Subcutaneous adipose tissue (tissue), 4 donors: Measurements from ENCODE around the gene KDM4C. TPM values are rescaled to one million over a fixed set of nuclear protein-coding genes. Genes with fewer than 3 reads are reported as not detected.

Experiments
- CTCF ChIP-seq: fragments of 450-650 bp; IDR thresholded peaks from one replicate; pipeline ENCODE4 v1.5.1; 2016; ENCODE audit warnings: low read depth, mild to moderate bottlenecking, control low read depth, antibody characterized with exemption, moderate library complexity
- total RNA-seq, 4 donors: library from RNA; depleted of rRNA; stranded (reverse); fragments of >200 nt; gene quantifications; one replicate each; pipeline ENCODE4 v1.1.0, GENCODE V29; 2016

KDM4C gene
- total RNA-seq, 4 donors from 2014 or later = 31.6 to 37.2 (median 34.0) TPM

DNA sequence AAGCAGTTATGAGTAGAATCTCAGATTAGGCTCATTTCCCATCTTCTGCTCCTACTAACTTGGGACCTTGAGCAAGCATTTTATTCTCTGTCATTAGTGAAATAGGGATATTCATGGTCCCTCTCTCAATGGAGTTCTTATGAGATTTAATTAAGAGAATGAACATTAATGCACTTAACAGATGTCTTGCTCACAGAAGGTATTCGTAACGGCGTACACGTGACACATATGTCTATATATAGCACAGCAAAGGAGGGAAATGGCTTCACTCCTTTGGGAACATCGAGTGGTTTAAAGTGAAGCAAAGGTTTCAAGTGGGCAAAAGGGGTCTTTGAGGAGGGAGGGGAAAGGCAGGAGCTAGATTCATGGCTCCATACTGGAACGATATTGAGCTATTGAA lies 24.6 kb downstream of the KDM4C start:
- no peak for TF ChIP-seq CTCF

GRCh38 chr9:6782981-6783380 lies 25.2 kb downstream of the KDM4C start:
- TF ChIP-seq CTCF = no peak

GRCh38 chr9:6783753-6784152 lies 26.0 kb downstream of the KDM4C start:
- TF ChIP-seq CTCF = no peak

DNA sequence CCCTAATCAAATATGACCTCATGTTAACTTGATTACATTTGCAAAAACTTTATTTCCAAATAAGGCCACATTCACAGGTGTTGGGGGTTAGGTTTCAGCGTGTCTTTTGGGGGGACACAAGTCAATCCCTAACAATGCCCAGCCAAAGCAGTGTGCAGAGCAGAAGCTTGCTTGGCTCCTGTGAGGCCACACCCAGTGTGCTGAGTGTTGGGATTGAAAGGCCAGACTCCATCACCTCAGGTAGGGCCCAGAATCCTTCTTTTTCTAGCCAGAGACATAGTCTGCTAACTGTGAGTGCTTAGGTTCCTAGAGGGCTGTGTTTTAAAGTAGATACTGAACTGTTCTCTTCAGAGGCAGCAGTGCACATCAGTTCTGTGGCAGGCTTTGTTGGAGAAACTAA lies 27.9 kb downstream of the KDM4C start:
- TF ChIP-seq CTCF = no peak

- TF ChIP-seq CTCF = no peak
Observed at GRCh38 chr9:6787793-6788161, 30.0 kb downstream of the KDM4C start.

DNA sequence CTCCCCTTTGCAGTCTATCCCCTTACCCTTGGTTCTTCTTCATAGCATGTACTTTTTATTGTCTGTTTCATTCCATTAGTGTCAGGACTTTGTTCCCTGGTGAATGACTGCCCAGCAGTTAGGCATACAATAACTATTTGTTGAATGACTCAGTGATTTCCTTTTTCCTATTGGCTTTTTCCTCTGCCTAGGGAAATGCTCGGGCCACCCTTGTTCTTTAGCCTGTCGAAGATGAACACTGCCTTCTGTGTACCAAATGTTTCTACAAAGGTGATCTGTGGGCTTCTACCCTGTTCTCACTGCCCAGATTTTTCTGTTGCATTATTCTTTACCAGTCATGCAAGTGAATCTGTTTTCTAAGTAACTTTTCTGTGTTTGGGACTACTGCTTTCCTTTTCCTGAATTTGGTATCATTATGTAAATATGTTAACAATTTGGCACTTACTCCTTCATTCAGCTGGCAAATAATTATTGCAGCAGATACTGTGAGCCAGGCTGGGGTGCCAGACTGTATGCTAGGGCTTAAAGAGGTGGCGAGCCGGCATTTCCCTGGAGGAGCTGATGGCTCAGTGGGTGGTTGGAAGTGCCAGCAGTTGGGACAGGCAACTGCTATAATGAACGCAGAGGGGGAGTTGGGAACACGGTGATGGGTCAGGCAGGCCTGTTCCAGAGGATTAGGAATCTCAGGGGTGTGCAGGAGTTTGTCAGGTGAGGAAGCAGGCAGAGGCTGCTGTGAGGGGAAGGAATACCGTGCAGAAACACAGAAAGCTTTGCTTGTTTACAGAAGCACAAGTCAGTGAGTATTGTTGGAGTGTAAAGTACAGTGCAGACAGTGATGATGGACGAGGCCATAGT lies 30.6 kb downstream of the KDM4C start:
- TF ChIP-seq CTCF = no peak

DNA sequence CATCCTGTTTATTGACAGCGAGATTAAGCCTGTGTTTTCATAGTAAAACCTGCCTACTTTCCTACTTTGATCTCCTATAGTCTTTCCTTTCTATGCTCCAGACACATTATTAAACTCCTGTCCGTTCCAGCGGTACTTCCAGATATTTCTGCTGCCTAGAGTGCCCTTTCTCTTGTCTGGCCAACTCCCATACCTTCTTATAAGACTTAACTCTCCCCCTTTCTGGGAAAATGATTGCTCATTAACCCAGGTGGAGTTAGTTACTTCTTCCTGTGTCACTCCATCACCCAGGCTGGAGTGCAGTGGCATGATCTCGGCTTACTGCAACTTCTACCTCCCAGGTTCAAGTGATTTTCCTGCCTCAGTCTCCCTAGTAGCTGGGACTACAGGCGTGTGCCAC lies 33.1 kb downstream of the KDM4C start:
- no peak for TF ChIP-seq CTCF
